GM15510 (cell line): ENCODE measurements around the gene PIGL.

ENCODE experiments used
- POLR2A ChIP-seq: IDR thresholded peaks from 3 replicates; pipeline ENCODE4 v1.6.1; 2011; ENCODE audit warnings: borderline replicate concordance; ENCODE audit not compliant: insufficient read length; ENCODE audit errors: extremely low read depth

The PIGL gene

GRCh38 chr17:16353317-16354174 is 136.5 kb downstream of the PIGL start, which contains the start of gene CENPV:
CENPV (minus strand) TSS chr17:16353469; CDS start chr17:16353436, 33 bp downstream.
- peak; percentile 74 for TF ChIP-seq POLR2A

DNA sequence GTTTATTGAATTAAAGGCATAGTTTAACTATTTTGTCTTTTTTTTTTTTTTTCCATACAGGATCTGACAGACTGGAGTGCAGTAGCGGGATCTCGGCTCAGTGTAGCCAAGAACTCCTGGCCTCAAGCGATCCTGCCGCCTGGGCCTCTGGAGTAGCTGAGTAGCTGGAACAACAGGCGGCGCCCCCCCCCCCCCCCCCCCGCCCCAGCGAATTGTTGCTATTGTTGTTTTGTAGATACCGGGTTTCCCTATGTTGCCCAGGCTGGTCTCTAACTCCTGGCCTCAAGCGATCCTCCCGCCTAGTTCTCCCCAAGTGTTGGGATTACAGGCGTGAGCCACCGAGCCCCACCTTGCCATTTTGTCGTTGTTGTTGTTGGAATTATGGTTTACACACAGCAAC is 137.6 kb downstream of the PIGL start:
- TF ChIP-seq POLR2A = no peak

DNA sequence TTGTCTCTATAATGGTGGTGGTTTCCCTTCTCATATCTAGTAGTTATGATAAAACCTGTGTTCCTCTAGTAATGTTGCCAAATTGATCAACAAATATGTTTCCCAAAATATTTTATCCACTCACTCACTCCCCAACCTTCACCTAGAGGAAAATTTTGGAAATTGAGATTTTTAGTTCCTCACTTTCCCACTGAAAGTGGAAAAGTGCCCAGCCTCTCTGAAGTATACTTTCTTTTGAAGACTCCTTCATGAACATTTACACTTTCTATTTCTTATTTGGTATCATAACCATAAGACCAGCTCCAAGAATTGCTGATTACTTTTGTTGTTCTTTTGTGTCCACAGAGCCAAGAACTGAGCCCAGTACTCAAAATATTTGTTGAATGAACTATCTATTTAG is 141.4 kb downstream of the PIGL start:
- TF ChIP-seq POLR2A = no peak

GRCh38 chr17:16361874-16362273 is 144.9 kb downstream of the PIGL start:
- TF ChIP-seq POLR2A = no peak

- TF ChIP-seq POLR2A = no peak
Observed at GRCh38 chr17:16363749-16364536, 146.9 kb downstream of the PIGL start.

- TF ChIP-seq POLR2A = no peak
Observed at GRCh38 chr17:16364625-16365024, 147.6 kb downstream of the PIGL start.

GRCh38 chr17:16371742-16372141 is 154.7 kb downstream of the PIGL start:
- no peak for TF ChIP-seq POLR2A

- no peak for TF ChIP-seq POLR2A
Observed at GRCh38 chr17:16374146-16374938, 157.3 kb downstream of the PIGL start.
